Germinal center (tissue), 1 donor: ENCODE data around the gene MAST4.

ENCODE experiments used
- DNase-seq: peaks from one replicate; pipeline ENCODE4 v3.0.0; 2012; ENCODE audit warnings: mixed read lengths, low spot score

MAST4 gene

GRCh38 chr5:67133217-67133616 lies 537.0 kb downstream of the MAST4 start:
- DNase-seq, result no peak

GRCh38 chr5:67133776-67134175 lies 537.6 kb downstream of the MAST4 start:
- DNase-seq, result no peak

- no peak for DNase-seq
Observed at GRCh38 chr5:67135381-67135984, 539.3 kb downstream of the MAST4 start.

- DNase-seq, result no peak
Observed at GRCh38 chr5:67139030-67139429, 542.8 kb downstream of the MAST4 start.

GRCh38 chr5:67140413-67140812 lies 544.2 kb downstream of the MAST4 start:
- no peak for DNase-seq

DNA sequence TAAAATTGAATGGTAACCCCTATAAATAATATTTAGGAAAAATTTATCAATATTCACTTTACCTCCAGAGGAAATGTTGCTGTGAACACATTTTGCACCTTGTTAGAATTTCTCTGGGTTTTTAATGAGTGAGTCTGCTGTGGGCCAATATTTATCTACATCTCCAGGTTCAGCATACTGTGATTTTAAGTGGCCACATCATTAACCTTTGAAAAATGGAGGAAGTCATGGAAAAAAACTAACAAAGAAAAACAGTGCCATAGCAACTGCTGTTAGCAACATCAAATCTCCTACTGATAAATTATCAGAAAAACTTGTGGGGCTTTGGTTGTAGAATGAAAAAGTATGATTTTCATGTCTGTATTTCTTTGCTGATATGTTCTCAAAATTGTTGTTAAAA lies 545.5 kb downstream of the MAST4 start:
- no peak for DNase-seq

DNA sequence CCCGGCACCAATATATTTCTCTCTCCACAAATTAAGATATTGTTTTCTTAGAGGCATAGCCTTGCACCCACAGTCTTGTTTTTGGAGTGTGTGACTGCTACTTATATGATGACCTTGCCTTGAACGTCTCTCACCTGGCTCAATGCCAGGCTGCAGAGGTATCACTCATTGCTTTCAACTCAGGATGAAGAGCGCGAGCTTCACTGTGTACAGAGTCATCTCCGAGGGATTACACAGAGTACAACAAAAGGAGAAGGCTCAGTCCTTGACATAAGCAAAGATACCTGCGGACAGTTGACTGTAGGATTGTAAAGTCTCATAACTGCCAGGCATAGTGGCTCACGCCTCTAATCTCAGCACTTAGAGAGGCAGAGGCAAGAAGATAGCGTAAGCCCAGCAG lies 546.6 kb downstream of the MAST4 start:
- no peak for DNase-seq

- no peak for DNase-seq
Observed at GRCh38 chr5:67143549-67143948, 547.4 kb downstream of the MAST4 start.

GRCh38 chr5:67144183-67144639 lies 548.0 kb downstream of the MAST4 start:
- no peak for DNase-seq

DNA sequence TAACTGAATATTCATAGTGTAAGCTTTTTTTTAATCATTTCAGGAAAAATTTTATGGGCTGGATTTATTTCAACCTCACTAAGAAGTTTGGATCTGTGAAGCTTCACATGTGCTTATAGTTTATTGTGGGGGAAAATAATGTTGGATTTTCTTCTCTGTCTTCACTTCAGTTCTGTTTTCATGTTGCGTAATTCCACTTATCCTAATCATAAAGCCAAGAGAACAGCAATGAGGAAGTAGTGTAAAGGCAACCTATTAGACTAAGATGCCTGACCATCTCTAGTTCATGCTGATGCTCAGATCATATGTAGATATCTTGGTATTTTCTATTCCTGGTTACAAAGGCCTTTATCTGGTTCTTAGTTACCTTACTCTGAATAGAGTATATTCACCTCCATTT lies 550.4 kb downstream of the MAST4 start:
- DNase-seq, result no peak

DNA sequence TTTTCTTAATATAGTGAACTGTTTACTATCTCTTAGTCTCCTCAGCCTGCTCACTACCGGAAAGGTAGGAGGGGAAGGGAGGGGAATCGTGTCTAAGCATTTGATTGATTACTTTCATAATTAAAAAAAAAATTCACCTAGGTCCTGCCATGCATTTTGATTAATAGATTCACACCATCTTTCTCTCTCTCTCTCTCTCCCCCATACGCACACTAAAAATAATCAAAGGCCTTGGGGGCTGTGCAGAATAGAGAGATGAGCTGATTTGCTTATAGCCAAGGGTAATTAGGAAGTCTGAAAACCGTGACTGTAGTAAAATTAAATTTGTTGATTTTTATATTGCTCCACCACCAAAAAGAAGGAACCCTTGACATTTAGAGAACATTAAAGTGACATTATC lies 550.8 kb downstream of the MAST4 start:
- DNase-seq, result no peak

- no peak for DNase-seq
Observed at GRCh38 chr5:67147760-67148159, 551.6 kb downstream of the MAST4 start.

- DNase-seq, result no peak
Observed at GRCh38 chr5:67149057-67149950, 553.1 kb downstream of the MAST4 start.

DNA sequence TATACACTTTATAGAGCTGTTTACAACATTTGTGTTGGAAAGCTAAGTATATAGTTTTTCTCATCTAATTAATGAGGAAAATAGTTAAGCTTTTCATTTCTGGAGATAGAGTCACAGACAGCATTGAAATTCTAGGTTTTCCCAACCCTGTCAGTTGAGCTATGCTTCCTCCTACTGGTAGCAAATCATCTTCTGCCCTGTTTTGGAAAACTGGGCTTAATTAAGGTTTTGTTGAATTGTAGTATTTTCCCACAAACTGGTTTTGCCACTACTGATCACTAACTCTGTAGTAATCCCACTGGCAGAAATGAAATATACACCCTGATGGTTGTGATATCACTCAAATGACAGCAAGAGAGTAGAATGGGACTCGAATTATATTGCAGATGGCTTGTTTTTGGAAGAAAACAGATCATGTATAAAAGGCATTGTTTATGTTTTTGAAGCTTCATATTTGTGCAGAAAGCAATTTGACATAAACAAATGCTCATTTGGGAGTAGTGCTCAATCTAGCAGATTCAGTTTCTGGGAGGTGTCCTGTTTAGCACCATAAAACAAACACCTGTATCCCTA lies 553.8 kb downstream of the MAST4 start:
- no peak for DNase-seq

GRCh38 chr5:67152400-67152799 lies 556.2 kb downstream of the MAST4 start:
- DNase-seq, result no peak

DNA sequence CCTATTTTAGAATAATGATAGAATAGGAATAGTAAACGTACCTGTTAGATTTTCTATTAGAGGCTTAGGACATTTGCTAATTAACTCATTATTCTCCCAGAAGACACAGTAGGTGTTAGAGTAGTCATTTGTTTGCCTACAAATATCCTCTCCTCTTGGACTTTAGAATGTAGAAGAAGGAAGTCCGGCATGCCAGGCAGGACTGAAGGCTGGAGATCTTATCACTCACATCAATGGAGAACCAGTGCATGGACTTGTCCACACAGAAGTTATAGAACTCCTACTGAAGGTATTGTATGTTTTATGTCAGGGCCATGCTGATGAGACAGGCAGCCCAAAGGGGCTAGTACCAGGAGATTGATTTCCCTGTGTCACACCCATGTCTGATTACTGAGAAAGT lies 557.1 kb downstream of the MAST4 start:
- no peak for DNase-seq

DNA sequence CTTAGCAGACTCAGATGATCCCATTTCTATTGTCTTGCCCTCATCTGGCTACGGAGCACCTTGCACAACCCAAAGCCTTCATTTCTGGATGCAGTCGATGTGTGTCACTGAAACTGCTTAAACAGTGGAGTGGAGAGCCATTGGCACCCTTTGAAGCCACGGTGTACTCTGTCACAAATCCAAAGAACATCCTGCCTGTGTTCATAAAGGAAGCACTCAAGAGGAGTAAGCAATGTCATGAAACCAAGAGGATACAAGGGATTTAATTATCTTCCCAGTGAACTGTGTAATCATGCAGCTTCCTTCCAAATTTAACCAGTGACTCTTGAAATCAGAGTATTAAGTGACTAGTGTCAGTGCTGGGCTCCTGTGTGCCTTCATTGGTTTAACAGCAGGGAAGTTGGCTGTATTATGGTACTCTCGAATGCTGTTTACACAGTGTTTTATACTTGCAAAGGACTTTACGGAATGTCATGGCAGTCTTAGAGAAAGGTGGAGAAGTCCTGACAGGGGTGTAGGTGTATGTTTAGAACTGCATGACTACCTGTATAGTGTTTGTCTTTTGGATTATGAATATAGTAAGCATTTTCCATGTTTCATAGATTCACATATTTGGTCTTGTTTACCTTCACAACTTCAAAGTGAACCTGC lies 558.5 kb downstream of the MAST4 start:
- DNase-seq, result no peak

DNA sequence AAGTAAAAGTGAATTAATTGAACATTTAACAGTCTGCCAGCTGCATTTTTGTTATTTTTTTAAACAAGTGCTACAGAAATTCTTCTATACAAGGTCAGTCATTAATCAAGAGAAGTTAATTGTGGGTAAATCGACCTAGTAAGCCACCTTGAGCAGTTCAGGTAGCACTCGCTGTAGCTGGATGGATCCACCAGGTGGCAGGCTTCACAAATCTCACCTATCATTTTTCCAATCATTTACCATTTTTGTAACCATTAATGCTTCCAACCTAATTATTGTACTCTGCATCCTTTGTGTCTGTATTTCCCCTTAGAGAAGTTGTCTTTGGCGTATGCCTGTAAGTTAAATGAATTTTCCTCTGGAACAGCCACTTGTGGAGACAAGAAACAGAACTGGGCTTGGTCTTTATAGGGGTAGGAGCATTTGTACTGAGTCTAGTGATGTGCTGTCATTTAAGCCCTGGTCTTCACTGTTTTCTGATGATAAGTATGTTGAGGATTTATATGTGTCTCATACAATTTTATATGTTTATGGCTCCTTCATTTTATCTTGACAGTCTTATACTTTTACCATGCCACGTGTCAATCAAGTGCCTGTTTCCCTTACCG lies 560.9 kb downstream of the MAST4 start:
- DNase-seq, result peak; percentile 59

- no peak for DNase-seq
Observed at GRCh38 chr5:67160272-67160671, 564.1 kb downstream of the MAST4 start.

- DNase-seq, result no peak
Observed at GRCh38 chr5:67160985-67161384, 564.8 kb downstream of the MAST4 start.

DNA sequence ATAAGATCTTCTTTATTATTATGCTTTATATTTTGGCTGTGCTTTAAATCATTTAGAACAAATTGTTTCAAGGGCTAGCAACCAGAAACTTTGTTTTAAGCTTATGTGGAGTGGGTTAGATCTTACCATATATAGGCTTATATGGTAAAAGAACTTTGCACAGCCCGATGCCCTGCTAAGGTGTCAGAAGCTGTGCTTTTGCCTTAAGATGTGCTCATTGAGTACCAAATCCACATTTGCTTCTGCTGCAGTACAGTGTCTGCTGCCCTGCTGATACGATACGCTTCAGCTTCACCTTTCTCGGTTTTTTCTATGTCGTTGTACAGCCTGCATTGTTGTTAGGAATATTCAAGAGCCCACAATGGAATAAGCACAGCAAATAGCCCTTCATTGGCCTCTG lies 565.6 kb downstream of the MAST4 start:
- DNase-seq, result no peak

DNA sequence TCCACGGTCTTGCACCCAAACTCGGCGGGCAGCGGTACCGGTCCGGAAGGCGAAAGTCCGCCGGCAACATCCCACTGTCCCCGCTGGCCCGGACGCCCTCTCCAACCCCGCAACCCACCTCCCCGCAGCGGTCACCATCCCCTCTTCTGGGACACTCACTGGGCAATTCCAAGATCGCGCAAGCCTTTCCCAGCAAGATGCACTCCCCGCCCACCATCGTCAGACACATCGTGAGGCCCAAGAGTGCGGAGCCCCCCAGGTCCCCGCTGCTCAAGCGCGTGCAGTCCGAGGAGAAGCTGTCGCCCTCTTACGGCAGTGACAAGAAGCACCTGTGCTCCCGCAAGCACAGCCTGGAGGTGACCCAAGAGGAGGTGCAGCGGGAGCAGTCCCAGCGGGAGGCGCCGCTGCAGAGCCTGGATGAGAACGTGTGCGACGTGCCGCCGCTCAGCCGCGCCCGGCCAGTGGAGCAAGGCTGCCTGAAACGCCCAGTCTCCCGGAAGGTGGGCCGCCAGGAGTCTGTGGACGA lies 567.1 kb downstream of the MAST4 start:
- no peak for DNase-seq
